Measurements from ENCODE around the gene OR51I1.

OR51I1 gene, protein sequence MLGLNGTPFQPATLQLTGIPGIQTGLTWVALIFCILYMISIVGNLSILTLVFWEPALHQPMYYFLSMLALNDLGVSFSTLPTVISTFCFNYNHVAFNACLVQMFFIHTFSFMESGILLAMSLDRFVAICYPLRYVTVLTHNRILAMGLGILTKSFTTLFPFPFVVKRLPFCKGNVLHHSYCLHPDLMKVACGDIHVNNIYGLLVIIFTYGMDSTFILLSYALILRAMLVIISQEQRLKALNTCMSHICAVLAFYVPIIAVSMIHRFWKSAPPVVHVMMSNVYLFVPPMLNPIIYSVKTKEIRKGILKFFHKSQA

DNA sequence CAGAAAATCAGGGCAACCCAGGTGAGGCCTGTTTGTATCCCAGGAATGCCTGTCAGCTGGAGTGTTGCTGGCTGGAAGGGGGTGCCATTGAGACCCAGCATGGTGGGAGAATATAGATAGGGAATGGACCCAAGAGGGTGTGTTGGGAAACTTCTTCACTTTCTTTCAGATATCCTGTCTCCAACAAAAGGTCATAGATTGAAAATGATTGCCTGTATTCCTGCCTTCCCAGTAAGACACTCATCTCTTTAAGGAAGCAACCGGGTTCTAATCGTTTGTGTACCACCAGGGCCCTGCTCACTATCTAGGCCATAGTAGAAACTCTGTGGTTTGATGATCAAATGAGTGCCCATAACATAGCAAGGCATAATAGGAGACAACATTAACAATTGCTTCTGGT lies at the start of gene OR51I1:
Gene OR51I1, minus strand, starts transcription at position 101 of the 400 bp plus-strand sequence. Its CDS starts 0 bp downstream, at position 101.
- ATAC-seq = no peak
- Mint-ChIP-seq H3K9me3 (peaks cover 3% of the 10 kb centered on the region), H3K4me1 (no peaks in the 10 kb centered on the region), H3K36me3 (no peaks in the 10 kb centered on the region), H3K27ac (no peak within 1 kb of the TSS), H3K4me3 (no peak within 1 kb of the TSS), H3K27me3 (peaks cover 20% of the 10 kb centered on the region)

DNA sequence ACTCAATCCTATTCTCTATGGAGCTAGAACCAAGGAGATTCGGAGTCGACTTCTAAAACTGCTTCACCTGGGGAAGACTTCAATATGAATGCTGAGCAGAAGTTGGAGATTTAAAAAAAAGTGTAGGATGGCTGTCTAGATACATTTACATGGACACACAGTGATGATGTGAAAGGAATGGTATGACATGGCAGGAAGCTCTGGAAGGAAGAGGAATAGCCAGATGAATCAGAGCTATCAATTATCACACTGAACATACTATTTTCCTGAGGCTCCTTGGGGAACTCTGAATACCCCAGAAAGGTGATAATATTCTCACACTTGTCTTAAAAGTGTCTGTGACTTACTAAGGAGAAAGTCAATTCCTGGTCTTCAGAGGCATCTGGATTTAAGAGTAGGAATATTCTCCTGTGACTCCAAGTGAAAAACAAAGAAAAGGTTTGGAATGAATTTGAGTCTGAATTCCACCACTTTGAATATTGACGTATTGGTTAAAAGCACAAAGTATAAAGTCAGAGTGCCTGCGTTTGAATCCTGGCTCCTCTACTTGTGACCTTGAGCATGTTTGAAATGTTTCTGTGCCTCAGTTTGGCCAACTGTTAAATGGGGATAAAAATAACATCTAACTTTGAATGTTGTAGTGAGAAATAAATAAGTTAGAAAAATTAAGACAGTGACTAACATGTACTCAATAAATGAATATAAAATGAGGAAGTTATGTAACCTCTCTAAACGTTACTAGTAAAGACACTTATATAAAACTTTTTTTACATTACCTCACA lies 48.5 kb upstream of the OR51I1 start:
- no peaks in the 10 kb centered on the region for H3K36me3 Mint-ChIP-seq
- H3K9me3 Mint-ChIP-seq = no peaks in the 10 kb centered on the region
- H3K4me1 Mint-ChIP-seq = peaks cover 6% of the 10 kb centered on the region
- no peak for ATAC-seq
- no peak overlapping the region for H3K27ac Mint-ChIP-seq
- H3K27me3 Mint-ChIP-seq = no peaks in the 10 kb centered on the region
- H3K4me3 Mint-ChIP-seq = no peak overlapping the region

DNA sequence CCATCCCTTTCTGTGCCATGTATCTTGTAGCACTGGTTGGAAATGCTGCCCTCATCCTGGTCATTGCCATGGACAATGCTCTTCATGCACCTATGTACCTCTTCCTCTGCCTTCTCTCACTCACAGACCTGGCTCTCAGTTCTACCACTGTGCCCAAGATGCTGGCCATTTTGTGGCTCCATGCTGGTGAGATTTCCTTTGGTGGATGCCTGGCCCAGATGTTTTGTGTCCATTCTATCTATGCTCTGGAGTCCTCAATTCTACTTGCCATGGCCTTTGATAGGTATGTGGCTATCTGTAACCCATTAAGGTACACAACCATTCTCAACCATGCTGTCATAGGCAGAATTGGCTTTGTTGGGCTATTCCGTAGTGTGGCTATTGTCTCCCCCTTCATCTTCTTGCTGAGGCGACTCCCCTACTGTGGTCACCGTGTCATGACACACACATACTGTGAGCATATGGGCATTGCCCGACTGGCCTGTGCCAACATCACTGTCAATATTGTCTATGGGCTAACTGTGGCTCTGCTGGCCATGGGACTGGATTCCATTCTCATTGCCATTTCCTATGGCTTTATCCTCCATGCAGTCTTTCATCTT lies 47.6 kb upstream of the OR51I1 start:
- no peaks in the 10 kb centered on the region for H3K27me3 Mint-ChIP-seq
- H3K27ac Mint-ChIP-seq = no peak overlapping the region
- H3K36me3 Mint-ChIP-seq = no peaks in the 10 kb centered on the region
- no peak for ATAC-seq
- peaks cover 6% of the 10 kb centered on the region for H3K4me1 Mint-ChIP-seq
- H3K9me3 Mint-ChIP-seq = no peaks in the 10 kb centered on the region
- H3K4me3 Mint-ChIP-seq = no peak overlapping the region

DNA sequence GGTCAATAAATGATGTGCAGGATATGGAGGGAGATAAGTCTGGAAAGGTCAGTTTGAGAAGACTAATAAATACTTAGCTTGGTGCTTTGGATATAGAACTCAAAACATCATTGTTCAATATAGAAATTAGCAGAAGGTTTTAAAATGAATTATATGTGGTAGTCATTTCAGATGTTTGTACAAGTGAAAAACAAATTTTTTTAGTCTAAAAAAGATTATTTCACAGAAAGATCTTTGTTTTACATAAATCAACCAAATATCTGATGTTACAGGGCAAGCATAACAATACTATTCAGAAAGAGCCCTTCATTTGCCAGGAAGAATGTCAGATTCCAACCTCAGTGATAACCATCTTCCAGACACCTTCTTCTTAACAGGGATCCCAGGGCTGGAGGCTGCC lies 47.1 kb upstream of the OR51I1 start, which contains the start of gene OR52D1:
Gene OR52D1, plus strand, starts transcription at position 301 of the 400 bp plus-strand sequence. Its CDS starts 22 bp downstream, at position 323.
- H3K4me1 Mint-ChIP-seq = peaks cover 6% of the 10 kb centered on the region
- no peaks in the 10 kb centered on the region for H3K36me3 Mint-ChIP-seq
- H3K9me3 Mint-ChIP-seq = no peaks in the 10 kb centered on the region
- no peak for ATAC-seq
- no peaks in the 10 kb centered on the region for H3K27me3 Mint-ChIP-seq
- H3K27ac Mint-ChIP-seq = no peak within 1 kb of the TSS
- no peak within 1 kb of the TSS for H3K4me3 Mint-ChIP-seq

DNA sequence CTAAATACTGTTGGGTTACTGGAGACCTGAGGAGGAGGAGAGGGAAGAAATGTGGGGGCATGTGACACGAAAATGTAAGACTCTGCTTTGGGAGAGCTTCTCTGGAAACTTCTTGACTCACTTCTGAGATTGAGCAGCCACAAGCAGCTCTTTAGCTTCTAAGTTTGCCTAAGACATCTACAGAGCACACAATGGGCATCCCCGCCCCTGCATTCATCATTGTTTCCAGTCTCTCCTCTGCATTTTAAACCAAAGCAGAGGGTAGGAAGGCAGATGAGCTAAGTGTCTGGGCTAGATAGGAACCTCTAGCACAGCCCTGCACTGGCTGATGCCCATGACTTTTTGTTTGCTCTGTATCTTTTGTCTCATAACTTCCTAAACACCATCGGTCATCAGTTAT lies 45.1 kb upstream of the OR51I1 start:
- peaks cover 6% of the 10 kb centered on the region for H3K4me1 Mint-ChIP-seq
- peak; percentile 64 for ATAC-seq
- H3K27ac Mint-ChIP-seq = no peak overlapping the region
- H3K9me3 Mint-ChIP-seq = no peaks in the 10 kb centered on the region
- H3K36me3 Mint-ChIP-seq = no peaks in the 10 kb centered on the region
- H3K27me3 Mint-ChIP-seq = no peaks in the 10 kb centered on the region
- H3K4me3 Mint-ChIP-seq = no peak overlapping the region

DNA sequence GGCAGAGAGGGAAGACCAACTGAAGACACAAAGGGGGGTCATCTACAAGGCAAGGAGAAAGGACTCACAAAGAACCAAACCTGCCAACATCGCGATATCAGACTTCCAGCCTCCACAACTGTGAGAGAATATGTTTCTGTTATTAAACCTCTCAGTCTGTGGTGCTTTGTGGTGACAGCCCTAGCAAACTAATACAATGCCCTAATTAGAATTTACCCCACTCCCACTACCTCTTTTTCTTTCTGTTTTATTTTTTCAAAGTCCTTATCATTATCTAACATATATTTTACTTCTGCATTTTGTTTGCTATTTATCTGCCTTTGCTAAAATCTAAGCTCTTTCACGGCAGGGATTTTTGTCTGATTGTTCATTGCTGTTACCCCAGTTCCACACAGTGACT lies 44.7 kb upstream of the OR51I1 start:
- Mint-ChIP-seq H3K27me3 (no peaks in the 10 kb centered on the region), H3K9me3 (no peaks in the 10 kb centered on the region), H3K4me3 (no peak overlapping the region), H3K4me1 (peaks cover 6% of the 10 kb centered on the region), H3K27ac (no peak overlapping the region), H3K36me3 (no peaks in the 10 kb centered on the region)
- peak; percentile 27 for ATAC-seq

DNA sequence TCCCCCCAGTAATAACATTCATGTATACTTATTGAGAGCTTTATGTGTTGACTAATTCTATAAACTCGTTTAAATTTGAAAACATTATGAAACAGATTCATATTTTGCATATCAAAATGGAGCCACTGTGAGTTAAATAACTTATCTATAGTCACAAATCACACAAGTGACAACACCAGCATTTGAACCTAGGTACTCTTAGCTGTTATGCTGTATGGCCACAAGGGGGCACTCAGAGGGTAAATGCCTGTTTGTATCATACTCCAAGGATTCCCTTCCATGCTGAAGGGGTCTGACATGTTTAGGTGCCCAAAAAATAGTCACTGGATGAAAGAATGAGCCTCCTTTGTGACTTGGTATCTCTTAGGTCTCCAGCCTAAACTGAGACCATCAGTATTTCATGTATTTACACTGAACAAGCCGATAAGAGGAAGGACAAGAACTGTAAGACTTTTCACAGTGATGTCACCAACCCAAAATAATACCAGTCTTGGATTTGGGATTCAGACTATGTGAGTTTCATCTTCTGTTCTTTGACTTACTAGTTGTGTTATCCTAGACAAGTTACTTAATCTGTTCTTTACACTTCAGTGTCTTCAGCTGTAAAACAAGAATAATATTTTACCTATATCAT lies 35.0 kb upstream of the OR51I1 start:
- no peak for ATAC-seq
- no peak overlapping the region for H3K27ac Mint-ChIP-seq
- no peaks in the 10 kb centered on the region for H3K36me3 Mint-ChIP-seq
- no peak overlapping the region for H3K4me3 Mint-ChIP-seq
- no peaks in the 10 kb centered on the region for H3K4me1 Mint-ChIP-seq
- H3K9me3 Mint-ChIP-seq = no peaks in the 10 kb centered on the region
- peaks cover 13% of the 10 kb centered on the region for H3K27me3 Mint-ChIP-seq

DNA sequence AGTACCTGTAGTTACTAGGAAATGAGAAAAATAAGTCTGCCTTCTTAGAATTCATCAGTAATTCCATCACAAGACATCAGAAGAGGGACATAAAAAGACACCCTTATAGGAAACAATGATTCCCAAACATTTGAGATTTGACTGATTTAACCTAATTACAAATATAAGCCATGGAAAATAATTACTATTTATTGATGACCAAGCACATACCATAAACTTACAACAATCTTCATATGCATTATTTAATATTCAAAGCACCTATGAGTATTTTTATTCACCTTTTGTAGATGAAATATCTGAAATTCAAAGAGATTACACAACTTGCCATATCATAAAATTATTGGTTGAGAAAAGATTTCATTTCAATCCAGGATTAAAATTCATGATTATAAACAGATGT lies 32.6 kb upstream of the OR51I1 start:
- Mint-ChIP-seq H3K36me3 (no peaks in the 10 kb centered on the region), H3K9me3 (no peaks in the 10 kb centered on the region), H3K27me3 (peaks cover 25% of the 10 kb centered on the region), H3K4me3 (no peak overlapping the region), H3K4me1 (no peaks in the 10 kb centered on the region), H3K27ac (no peak overlapping the region)
- ATAC-seq = no peak

DNA sequence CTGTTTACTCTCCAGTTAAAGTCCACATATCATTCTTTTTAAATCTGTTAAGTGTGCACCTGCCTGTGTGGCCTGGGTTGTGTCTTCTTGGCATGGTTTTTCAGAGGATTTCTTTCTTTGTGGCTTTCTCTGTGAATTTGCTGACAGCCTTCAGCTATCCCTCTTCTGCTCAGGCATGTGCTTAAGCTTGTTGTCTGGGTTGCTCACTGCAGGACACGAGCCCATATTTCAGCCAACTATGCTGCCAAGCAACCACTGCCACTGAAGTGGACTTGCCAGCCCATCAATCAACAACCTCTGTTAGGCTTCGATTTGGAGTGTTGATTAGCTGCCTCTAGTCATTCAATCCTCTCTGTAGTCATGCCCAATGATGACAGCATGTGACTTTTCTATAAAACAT lies 26.2 kb upstream of the OR51I1 start:
- H3K4me1 Mint-ChIP-seq = no peaks in the 10 kb centered on the region
- H3K9me3 Mint-ChIP-seq = no peaks in the 10 kb centered on the region
- no peaks in the 10 kb centered on the region for H3K36me3 Mint-ChIP-seq
- H3K27ac Mint-ChIP-seq = no peak overlapping the region
- H3K27me3 Mint-ChIP-seq = peaks cover 12% of the 10 kb centered on the region
- H3K4me3 Mint-ChIP-seq = no peak overlapping the region
- no peak for ATAC-seq

DNA sequence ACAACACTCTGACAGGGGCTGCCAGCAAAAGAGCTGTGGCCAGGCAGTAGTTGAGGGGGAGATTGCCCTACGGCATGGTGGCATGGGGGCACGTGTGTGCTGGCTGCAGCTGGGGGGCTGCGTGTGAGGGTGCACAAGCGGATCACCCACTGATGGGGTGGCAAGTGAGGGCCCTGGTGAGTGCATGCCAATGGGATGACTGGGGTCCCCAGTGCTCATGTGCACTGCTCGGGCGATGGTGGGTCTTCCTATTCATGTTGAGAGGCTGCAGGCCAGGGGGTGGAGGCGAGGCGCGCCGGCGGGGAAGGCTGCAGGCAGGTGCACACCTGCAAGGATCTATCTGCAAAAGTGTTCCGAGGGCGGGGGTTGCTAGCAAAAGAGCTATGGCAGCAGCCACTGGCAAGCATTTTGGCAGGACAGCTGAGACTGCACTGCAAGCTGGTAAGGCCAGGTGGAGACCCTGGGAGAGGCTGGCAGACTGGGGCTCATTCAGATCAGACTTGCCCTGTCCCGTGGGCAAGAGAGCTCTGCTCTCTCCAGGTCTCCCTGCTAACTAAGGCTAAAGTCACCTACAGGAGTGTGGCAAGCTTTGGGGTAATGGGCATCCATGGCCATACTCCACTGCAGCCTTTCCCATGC lies 19.8 kb upstream of the OR51I1 start:
- H3K27ac Mint-ChIP-seq = no peak overlapping the region
- no peak overlapping the region for H3K4me3 Mint-ChIP-seq
- H3K36me3 Mint-ChIP-seq = no peaks in the 10 kb centered on the region
- peaks cover 7% of the 10 kb centered on the region for H3K27me3 Mint-ChIP-seq
- H3K9me3 Mint-ChIP-seq = peaks cover 5% of the 10 kb centered on the region
- H3K4me1 Mint-ChIP-seq = no peaks in the 10 kb centered on the region
- ATAC-seq = no peak

DNA sequence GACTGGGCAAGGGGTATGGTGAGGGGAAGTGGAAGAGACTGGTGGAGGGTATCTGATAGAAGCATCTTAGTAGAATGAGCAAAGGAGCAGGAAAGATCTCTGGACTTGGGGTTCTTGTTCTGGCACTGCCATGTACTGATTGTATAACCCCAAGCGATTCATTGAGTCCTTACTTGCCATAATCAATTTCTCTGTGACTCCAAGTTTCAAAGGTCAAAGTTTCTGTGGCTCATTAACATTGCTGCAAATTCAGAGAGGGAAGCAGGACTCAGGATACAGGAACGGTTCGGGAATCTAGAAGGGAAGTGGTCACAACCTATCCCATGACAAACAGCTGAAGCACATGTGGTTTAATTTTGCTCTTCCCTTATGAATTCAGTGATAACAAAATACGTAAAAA lies 8.1 kb upstream of the OR51I1 start:
- no peaks in the 10 kb centered on the region for H3K36me3 Mint-ChIP-seq
- H3K27me3 Mint-ChIP-seq = peaks cover 2% of the 10 kb centered on the region
- H3K4me1 Mint-ChIP-seq = no peaks in the 10 kb centered on the region
- no peak for ATAC-seq
- H3K27ac Mint-ChIP-seq = no peak overlapping the region
- H3K9me3 Mint-ChIP-seq = no peaks in the 10 kb centered on the region
- H3K4me3 Mint-ChIP-seq = no peak overlapping the region

DNA sequence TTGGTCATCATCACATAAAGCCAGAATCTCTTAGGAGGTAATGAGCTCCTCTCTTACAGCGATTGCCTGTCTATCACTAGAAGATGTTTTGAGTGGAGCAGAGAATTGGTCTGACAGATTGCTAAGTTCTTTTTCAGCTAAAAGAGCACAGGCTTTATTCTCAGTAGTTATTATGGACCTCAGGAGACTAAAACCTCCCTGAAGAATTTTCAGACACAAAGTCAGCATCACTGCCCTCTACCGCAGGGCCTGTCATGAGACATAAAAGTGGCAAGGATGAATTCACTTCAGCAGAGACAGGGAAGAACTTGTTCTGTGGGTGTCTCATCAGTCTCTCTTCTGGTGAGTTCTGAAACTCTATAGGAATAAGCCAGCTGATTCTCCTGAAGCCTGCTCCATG lies 7.7 kb upstream of the OR51I1 start, which contains the start of gene OR51I2:
Gene OR51I2, plus strand, starts transcription at position 301 of the 400 bp plus-strand sequence. CDS start 4,166 bp downstream, outside the sequence.
- H3K4me3 Mint-ChIP-seq = no peak within 1 kb of the TSS

DNA sequence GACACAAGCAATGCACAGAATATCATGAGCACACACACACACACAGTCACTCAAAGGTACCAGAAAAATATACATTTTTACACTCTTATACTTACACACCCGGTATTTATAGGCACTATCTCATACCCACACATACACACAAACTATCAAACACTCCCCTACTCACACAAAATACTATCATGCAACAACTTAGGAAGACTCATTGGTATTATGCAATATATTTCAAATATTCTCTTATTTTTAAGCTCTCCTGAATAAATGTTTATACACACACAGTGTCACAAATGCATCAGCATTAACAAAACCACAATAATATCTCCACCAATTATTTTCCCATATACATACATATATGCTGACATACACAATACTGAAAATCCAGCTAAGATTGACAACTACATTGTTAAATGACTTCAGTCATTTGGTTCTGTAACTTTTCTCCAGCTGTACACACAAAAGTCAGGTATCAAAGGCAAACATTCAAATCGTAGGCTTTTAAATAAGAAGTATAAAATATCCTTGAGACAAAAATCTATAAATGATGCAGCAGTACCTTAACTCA lies 2.6 kb upstream of the OR51I1 start:
- Mint-ChIP-seq H3K36me3 (no peaks in the 10 kb centered on the region), H3K27ac (no peak overlapping the region), H3K4me3 (no peak overlapping the region), H3K9me3 (peaks cover 3% of the 10 kb centered on the region), H3K27me3 (peaks cover 20% of the 10 kb centered on the region), H3K4me1 (no peaks in the 10 kb centered on the region)
- no peak for ATAC-seq

More for the DNA sequence above, 7.7 kb upstream of the OR51I1 start, which contains the start of gene OR51I2:
- Mint-ChIP-seq H3K36me3 (no peaks in the 10 kb centered on the region), H3K9me3 (no peaks in the 10 kb centered on the region), H3K4me1 (no peaks in the 10 kb centered on the region), H3K27me3 (peaks cover 6% of the 10 kb centered on the region), H3K27ac (no peak within 1 kb of the TSS)
- no peak for ATAC-seq

DNA sequence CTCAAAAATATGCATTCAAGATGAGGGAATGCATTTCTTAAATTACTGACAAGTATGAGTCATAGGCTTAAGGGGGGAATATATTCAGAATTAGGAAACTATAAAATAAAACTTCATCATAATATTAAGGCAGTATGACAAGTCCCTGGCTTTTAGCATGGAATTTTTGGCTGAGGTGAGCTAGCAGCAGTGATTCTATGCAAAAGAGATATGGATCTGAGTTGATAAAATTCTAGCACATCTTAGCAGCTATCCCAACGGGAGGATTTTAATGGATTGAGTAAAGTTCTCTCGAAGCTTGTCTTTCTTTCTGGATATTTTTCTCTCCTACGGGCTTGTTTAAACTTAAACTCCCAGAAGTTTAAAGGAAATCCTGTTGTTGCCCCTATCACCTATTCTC lies 18.2 kb downstream of the OR51I1 start:
- Mint-ChIP-seq H3K27me3 (peaks cover 16% of the 10 kb centered on the region), H3K4me1 (no peaks in the 10 kb centered on the region), H3K36me3 (no peaks in the 10 kb centered on the region), H3K4me3 (no peak overlapping the region), H3K9me3 (peaks cover 3% of the 10 kb centered on the region), H3K27ac (no peak overlapping the region)
- no peak for ATAC-seq
